ENCODE results near the gene SLC25A53.
"Not testable (repeated sequence)": the region's sequence is repeated elsewhere in the genome, so short reads cannot be mapped to it uniquely, and the experiment has no call there.

Gene SLC25A53

DNA sequence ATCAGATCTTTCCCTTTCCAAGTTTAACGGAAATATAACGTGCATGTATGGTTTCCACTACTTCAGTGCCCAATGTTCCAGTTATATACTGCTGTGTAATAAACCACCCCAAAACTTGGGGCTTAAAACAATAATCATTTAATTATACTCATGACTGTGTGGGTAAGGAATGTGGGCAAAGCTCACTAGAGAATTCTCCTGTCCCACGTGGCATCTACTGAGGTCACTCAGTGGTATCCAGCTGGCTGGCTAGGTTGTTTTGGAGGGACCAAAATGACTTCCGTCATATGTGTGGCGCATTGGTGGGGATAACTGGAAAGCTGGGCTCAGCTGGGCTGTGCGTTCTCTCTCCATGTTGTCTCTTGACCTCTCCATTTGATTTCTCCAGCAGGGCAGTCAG, 26.0 kb downstream of the SLC25A53 start:
- no peak for DNase-seq

DNA sequence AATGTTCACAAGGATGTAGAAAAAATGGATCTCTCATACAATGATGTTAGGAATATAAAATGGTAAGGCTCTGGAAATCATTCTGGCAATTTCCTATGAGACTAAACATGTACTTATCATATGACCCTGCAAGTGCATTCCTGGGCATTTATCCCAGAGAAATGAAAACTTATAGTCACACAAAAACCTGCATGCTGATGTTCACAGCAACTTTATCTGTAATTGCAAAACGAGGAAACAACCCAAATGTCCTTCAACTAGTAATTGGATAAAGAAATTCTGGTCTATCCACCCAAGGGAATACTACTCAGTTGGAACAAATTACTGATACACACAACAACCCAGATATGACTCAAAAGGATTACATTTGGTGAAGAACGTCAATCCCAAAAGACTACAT, 30.0 kb downstream of the SLC25A53 start:
- DNase-seq: no peak

DNA sequence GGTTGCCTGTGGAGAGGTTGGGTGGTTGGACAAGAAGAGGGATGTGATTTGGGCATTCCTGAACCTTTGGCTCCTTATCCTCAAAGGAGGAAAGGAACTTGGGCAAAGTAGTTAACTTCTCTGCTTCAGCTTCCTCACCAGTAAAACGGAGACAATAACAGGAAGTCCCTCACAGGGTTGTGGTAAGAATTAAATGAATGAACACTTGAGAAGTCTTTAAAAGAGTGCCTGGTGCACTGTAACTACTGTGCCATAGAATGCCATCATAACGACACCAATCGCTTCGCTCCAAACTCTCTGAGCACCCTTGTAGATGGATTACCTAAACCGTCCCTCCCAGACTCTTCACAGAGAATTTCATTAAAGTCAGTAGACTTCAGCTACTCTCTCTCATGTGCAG, 34.0 kb downstream of the SLC25A53 start:
- DNase-seq: no peak

DNA sequence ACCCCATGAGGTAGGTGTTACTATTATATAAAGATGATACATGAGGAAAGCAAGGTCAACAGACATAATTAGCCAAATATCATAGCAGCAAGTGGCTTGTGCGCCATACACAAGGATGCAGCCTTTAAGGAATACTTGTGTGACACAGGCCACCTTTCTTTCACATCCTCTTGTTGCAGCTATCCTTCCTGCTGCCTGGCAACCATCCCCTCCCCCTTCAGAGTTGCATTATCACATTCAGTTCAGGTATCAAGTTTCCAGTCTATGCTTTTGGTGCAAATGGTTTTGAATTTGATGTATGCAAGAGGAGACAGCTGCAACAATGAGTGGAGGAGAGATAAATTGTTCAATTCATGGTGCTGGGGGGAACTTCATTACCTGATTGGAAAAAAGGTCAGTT, 38.0 kb downstream of the SLC25A53 start:
- DNase-seq: no peak

DNA sequence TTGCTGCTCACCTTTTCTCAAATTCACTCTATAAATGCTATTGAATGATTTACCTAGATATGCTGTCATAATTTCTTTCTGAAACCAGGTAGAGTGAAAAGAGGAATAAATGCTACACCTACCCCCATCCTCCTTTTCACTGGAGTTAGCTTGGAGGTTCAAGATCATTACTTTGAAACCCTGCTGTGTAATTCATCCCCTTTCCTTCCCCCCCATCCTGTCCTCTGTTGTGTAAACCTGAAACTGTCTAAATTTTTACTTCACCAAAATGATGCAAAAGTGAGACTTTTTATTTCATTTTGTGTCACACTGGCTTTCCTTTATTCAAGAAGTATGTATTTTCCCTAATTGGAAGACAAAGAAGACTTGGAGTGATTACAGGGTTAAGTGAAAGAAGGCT, 39.0 kb downstream of the SLC25A53 start:
- no peak for DNase-seq

DNA sequence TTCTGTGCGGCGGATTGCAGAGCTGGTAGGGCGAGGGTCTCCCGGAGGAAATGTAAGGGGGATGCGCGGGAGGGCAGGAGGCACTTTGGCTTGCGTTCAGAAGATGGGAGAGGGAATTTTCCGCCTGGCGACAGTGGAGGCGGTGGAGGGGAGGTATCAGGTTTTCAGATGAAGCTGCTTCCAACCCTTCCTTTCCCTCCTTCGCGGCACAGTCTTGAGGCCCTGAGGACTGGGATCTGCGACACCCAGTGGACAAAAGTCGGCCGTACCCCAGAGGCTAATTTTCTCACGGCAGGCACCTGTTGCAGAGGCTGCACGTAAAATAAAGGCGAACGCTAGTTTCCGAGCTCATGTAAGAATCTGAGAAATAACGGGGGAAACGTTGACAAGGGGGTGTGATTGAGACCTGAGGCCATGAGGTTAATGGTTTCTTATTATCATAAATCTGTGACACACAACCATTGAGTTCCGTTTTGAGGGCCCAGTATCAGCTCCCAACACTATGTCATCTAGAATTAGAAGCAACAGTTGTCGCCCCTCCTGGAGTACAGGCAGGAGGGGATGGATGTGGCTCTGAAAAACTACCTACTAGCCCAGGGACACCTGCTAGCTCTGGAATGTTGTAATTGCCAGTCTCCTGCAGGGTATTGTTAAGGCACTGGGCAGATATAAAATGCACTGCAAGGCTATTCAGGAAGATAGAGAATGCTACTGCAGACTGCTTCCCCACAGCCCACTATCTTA, 43.4 kb downstream of the SLC25A53 start:
- DNase-seq: peak in 1 of 2 donors; percentile 24

DNA sequence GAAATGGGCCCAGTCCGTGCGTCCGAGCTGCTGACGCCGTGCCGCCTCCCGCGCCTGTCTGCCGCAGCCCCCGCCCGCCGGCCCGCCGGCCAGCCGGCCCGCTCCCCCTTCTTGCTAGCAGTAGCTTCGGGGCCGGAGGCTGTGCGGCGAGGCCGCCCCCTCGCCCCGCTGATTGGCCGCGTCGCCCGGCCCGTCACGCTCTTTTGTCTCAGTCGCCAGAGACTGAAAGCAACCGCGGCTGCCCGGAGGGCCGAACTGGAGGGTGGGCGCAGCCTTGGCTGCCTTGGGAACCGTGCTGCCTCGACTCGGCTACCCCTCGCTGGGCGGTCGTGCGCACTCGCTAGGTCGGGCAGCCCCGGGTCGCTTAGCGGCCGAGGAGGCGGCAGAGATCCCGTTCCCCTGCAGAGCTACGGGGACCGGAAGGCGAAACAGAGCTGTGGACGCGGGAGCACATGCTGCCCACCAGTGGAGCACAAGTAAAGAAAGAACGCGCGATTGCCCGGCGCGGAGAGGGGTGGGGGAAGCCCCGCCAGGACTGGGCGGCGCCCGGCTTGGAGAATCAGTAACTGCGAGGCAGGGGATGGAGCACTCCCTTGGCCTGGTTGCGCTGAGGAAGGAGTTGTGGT, 44.4 kb downstream of the SLC25A53 start, which contains the start of gene ZCCHC18:
TSS of gene ZCCHC18 (plus strand) at position 198 of the 626 bp plus-strand sequence. CDS start 1,589 bp downstream, outside the sequence.
- no peak for DNase-seq

DNA sequence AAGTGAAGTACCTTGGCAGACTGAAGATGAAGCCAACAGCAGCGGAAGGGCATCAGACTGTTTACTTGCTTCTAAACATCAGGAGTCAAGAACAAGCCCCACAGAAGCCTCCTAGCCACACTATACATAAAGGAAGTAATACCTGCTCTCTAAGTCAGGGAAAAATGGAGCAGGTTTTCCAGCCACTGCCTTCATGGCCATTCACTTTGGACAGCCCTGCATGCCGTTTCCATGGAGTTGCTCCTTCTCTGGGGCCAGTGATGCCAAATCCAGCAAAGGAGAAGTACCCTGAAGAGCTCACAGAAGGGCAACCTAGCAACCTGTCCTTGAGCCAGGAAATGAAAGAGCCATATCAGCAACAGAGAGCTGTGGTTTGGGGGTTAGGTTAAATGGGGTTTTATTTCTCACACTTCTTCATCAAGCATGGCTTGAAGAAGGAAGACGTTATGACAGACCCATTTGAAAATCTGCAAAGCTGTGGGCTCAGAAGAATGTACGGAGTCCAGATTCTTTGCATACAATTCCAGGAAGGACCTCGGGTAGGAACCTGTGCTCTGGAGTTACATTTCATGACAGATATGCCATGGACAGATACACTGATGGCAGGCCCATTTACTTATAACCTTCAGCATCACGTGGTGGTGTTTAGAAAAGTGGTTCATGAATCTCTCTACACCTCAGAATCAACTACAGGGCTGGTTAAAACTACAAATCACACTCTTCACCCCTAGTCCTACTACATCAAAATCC, 46.1 kb downstream of the SLC25A53 start:
- not testable (repeated sequence) for DNase-seq

DNA sequence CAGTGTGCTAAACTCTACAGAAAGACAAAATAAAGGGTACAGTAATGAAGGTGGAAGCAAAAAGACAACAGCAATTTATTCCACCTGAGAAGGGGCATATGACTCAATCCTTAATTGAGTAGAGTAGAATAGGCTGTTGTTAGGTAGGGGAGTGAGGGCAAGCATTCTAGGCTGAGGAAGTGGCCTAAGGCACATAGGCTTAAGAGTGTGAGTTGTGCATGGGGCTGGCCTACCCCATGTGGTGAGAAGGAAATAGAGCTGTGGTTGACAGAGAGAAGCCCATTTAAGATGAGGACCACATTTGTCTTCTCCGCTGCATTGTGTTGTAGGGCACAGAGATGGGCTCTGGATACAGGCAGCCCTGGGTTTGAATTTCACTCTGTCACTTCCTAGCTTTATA, 47.9 kb downstream of the SLC25A53 start:
- DNase-seq: no peak

DNA sequence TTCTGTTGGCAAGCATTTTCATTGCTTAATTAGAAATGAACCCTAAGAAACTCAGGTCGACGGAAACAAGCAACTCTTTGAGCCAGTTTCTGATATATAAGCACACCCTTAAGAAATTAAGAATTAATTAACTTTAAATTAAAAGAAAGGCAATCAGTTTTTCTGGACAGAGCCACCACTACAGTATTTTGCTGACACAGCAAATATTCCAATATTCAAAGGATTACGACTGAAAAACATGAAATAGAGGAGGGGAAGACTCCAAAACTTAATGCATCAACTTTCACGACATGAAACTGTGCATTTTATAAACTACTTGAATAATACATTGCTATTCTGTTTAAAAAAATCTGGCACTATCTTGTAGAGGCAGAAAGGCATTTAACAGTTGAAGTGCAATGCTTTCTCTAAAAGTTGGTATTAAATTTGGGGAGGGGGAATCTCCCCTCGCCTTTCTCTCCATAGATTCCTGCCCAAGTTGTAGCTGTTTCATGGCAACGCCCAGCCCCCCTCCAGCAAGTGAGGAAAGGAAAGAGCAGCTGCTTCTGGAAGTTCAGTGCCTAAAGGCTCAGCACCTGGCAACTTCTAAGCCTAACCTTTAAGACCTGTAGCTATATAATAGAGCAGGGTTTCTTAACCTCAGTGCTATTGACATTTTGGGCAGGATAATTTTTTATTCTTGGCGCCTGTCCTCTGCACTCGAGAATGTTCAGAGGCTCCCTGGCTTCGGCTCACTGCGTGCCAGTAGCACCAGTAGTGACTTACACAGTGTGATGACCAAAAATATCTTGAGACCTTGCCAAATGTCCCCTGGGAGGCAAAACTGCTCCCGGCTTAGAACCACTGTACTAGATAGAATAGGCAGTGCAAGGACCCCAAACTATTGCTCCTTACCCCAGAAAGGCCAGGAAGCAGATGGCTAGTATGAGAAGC, 51.2 kb downstream of the SLC25A53 start:
- DNase-seq: no peak

DNA sequence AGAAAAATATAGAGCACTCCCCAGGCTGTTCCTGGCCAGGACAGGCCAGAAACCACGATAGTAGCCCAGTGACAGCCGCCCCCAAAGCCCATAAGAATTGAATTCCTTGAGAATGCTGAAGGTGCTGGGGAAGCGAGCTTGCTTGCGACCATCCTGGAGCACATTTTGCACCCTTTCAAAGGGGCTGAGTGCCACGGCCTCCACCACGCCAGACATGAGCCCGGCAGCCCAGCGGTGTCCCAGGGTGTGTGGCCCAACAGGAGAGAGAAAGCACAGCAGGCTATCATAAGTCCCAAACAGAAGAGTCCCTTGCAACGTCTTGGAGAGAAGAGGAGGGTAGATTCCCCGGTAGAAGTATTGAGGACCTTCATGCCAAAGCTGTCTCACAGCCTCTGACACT, 52.1 kb downstream of the SLC25A53 start:
- no peak for DNase-seq

DNA sequence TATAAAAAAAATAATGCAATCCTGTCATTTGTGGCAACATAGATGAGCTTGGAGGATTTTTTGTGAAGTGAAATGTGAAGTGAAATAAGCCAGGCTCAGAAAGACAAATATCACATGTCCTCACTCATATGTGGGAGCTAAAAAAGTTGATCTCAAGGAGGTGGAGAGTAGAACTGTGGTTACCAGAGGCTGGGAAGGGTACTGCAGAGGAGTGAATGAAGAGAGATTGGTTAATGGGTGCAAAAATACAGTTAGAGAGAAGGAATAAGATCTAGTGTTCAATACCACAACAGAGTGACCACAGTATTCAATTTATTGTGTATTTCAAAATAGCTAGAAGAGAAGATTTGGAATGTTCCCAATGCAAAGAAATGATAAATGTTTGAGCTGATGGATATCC, 57.9 kb downstream of the SLC25A53 start:
- DNase-seq: no peak

DNA sequence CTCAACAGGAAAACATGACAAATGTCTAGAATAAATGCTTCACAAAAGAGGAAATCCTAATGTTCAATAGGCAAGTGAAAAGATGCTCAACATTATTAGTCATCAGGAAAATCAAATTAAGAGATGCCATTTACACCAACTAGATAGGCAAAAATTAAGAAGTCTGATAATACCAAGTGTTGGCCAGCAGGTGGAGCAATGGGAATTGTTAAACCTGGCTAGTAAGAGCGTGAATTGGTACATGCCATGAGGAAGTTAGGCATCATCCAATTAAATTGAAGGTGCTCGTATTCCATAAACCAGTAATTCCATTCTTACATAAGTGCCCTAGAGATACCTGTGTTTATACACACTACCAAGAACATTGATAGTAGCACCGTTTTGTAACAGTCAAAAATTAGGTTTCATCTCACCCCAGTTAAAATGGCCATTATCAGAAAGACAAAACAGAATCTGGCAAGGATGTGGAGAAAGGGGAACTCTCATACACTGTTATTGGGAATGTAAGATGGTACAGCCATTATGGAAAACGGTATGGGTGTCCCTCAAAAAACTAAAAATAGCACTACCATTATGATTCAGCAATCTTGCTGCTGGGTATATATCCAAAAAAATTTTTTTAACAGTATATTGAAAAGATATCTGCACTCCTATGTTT, 58.5 kb downstream of the SLC25A53 start:
- peak in 1 of 2 donors; percentile 64 for DNase-seq

DNA sequence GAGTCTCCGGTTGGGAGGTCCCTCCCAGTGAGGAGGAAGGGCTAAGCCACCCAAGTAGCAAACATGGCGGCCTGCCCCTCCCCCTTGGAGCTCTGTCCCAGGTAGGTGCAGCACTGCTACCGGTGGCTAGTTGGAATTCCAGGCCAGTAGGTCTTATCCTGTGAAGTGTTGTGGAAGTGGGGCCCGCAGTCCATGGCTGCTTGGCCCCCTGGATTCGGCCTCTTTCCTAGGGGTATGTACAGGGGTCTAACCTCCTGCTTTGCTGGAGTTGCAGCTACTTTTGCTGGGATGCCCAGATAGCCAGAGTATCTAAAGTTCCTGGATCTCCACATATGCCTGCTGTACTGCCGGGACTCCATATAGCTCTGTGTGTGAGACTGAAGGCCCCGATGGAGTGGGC, 70.9 kb downstream of the SLC25A53 start:
- no peak for DNase-seq

DNA sequence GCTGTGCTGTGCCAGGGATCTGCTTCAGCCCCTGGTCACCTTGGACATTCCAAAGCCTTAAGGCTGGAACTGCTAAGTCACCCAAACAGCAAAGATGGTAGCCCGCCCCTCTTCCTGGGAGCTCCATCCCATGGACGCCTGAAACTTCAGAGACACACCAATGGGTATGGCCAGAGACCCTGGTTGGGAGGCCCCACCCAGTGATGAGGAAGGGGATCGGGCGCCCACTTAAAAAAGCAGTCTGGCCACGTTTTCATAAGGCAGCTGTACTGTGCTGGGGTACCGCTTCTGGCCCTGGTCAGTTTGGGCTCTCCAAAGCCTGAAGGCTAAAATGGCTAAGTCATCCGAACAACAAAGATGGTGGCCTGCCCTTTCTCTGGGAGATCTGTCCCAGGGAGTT, 71.3 kb downstream of the SLC25A53 start:
- no peak for DNase-seq

DNA sequence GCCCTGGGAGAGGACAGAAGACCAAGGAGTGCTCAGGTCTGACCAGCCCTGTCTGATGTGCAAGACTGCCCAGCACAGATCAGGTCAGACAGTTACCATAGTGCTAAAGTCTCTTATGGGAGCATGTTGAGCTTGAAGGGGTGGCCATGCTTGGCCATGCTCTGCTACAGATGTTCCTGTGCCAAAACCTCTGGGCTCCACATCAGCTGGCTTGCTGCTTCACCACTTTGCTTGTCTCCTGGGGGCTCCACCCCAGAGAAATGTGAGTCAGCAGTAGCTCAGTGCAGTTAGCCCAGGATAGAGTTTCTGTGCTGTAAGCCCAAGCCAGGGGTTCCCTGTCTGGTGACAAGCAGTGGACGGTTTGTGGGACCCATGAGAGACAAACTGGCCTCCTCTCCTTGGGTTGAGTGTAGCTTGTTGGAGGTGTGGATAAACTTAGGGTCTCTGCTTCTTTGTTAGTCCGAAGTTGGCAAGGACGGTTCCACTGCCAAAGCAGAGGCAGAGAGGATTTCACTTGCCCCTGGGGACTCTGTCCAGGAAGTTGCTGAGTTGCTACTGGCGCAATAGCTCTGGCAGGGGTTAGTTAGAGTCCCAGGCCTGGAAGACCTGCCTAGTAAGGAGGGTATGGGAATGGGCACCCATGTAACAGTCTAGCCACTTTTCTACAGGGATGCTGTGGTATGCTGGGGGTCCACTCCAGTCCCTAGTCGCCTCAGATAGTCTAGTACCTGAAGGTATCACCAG, 72.1 kb downstream of the SLC25A53 start:
- DNase-seq: no peak

DNA sequence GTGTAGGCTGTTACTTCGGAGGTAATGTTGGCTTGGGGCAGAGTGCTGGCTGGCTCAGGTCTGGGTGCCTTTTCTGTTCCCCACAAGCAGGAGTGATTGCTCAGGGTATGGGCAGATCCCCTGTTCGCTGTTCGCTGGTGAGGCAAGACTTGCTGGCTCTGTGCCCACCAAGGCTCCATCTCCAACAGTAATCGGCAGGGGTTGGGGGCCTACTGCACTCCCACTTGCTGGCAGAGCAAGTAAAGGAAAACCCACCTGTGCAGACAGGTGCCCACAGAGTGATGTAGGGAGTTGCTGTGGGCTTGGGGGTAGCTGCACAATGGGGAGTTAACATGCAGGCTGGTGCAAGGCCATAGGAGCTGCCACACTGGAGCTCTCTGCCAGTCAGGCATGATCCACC, 72.7 kb downstream of the SLC25A53 start:
- no peak for DNase-seq

DNA sequence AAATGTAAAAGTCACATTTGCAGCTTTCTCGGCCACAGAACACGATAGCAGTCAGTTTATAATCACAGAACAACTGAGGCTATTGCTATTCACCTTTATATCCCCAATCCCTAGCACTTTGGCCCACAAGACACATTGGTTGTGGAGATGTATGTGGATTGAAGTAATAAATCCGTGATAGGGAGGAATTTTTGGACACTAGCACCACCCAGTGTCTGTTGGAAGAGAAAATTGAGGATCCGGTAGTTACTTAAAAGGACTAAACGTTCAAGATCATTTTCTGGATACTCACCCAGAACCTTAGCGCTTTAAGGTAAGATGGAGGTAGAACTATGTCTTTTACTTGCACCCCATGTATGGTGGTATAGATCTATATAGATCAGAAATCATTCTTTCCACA, 79.0 kb downstream of the SLC25A53 start:
- not testable (repeated sequence) for DNase-seq

DNA sequence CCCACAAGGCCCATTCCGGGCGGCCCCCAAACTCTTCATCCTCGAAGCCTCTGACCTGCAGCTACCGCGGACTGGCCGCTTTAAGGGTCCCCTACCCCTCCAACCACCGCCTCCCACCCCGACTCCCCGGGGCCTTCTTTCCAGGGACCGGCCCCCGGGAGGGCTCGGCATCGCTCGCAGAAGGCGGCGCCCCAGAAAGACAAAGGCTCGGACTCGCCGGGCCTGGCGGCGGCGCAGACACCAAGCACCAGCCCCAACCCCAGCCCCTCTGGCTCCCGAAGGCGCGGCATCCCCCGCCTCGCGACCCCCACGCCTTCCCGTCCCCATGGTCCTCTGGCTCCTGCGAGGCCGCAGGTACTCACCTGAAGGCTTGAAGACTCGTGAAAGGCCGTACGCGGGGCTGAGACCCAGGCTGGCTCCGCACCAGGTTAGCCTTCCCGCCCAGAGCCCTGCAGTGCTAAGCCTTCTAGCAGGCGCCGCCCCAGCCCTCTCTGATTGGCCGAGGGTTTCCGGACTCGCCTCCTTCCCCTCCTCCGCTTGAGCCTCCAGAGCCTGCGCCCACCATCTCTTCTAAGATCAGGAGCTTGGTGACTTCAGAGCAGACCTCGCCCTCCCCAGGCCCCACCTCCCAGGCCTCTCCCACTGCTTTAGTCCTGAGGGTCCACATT, 80.9 kb downstream of the SLC25A53 start, which contains the start of gene TMSB15C:
TSS of gene TMSB15C (minus strand) at position 459 of the 668 bp plus-strand sequence.
- not testable (repeated sequence) for DNase-seq

DNA sequence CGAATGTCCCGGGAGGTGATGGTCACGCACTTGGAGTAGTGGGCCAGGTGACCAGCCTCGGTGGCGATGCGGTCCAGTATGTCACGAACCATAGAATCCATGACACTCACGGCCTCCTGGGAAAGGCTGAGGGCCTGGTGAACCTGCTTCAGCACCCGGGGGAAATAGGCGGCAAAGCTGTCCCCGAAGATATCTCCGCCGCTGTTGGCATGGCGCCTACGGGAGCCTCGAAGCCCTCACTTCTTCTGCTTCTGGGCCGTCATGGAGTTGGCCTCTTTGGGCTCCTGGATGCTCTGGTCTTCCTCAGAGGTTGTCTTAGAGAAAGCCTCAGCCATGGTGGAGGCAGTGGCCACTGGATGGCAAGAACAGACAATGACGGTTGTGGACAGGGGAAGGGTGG, 94.2 kb downstream of the SLC25A53 start:
- DNase-seq: not testable (repeated sequence)

DNA sequence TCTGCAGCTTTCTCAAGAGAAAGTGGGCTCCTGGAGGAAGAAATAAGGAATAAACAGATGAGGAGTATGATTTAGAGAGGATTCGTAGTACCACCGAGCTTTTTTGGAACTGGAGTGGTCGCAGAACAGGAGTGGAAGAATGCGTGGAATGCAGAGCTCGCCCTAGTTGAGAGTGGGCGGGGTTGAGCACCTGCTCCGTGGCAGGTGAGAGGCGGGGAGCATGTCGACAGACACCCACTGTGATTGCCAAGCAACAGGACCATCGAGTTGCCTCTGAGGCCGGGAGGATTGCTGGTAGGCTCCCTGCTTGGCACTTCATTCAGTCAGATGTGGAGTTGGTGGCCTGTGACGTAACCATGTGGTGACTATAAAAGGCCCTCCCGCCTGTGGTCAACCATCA, 101.9 kb downstream of the SLC25A53 start:
- DNase-seq: not testable (repeated sequence)

Measured in bone marrow (tissue), 2 donors.